Psoas muscle (tissue), 8 donors: Measurements from ENCODE around the gene MACIR. TPM values are rescaled to one million over a fixed set of nuclear protein-coding genes. Genes with fewer than 3 reads are reported as not detected.

ENCODE experiments used
- ATAC-seq, 4 donors: fragments of 200-7000 bp; cut with Tn5 transposase; one replicate each; pipeline ENCODE4 v1.9.1; 2020; ENCODE audit warnings: moderate library complexity in 3 of 4, mild to moderate bottlenecking in 2 of 4
- DNase-seq, 2 donors: peaks; one replicate each; pipeline ENCODE4 v3.0.0-alpha.2; 2020
- H3K27ac ChIP-seq: fragments of 200-600 bp; one replicate; pipeline ENCODE4 v1.8.0; 2022
- H3K27me3 ChIP-seq, 3 donors: fragments of 200-600 bp in 1 of 3; one replicate each; pipeline versions ENCODE4 v1.6.1 to v1.8.0; 2013 to 2022; ENCODE audit warnings: low read length in 2 of 3, mild to moderate bottlenecking in 2 of 3, moderate library complexity in 1 of 3; ENCODE audit not compliant: insufficient read depth in 3 of 3
- H3K36me3 ChIP-seq, 2 donors: fragments of 200-600 bp in 1 of 2; one replicate each; pipeline versions ENCODE4 v1.6.1 to v1.8.0; 2013 to 2022; ENCODE audit warnings: low read depth in 1 of 2, mild to moderate bottlenecking in 1 of 2, moderate library complexity in 1 of 2; ENCODE audit not compliant: insufficient read depth in 1 of 2
- H3K4me1 ChIP-seq: fragments of 200-600 bp; one replicate; pipeline ENCODE4 v1.8.0; 2022
- H3K4me3 ChIP-seq: fragments of 200-600 bp; one replicate; pipeline ENCODE4 v1.8.0; 2022; ENCODE audit warnings: mild to moderate bottlenecking
- H3K9me3 ChIP-seq: fragments of 200-600 bp; one replicate; pipeline ENCODE4 v1.8.0; 2022
- CTCF ChIP-seq: fragments of 200-600 bp; IDR thresholded peaks from one replicate; pipeline ENCODE4 v1.8.0; 2022; ENCODE audit warnings: antibody characterized with exemption
- WGBS, 3 donors: extraction: QIAGEN DNeasy Blood & Tissue Kit; methylation state at CpG; one replicate each; pipeline versions ENCODE4 v1.1.6 to v1.1.7; 2013; 5-methylcytosine and 5-hydroxymethylcytosine counted together
- intact Hi-C, 2 donors: fragments of 100-400 bp; cut with DNase I; formaldehyde crosslinking; loops; one replicate each; pipeline versions ENCODE4 v1.11.0 to v1.14.2; 2022
- polyA plus RNA-seq, 3 donors: library from polyadenylated mRNA; stranded (reverse); fragments of 200-250 nt; gene quantifications; one replicate each; pipeline ENCODE4 v1.2.3, GENCODE V29; 2013
- total RNA-seq, 4 donors: library from RNA; stranded (reverse); fragmentation: NEBNext Ultra II Directional in 2 of 4; extraction: Animal tissue kit (Norgen Biotek cat#: 25700) in 2 of 4; gene quantifications; one replicate each; pipeline versions ENCODE4 v1.2.1 to v1.2.4, GENCODE V29; 2021 to 2023
- donor health status: healthy with polysubstance abuse.
- donor health status: DM: no; HTN: no; CAD: no; lungs with moderate emphysema.
- donor health status: Bipolar disorder and iron deficiency.
- donor health status: healthy.
- donor health status: DM: yes; HTN: yes; CAD: no.
- donor health status: DM: no; HTN: no; CAD: no.
- donor health status: DM: no; HTN: no; CAD: no.
- donor health status: DM: yes; HTN: yes; CAD: no.

Gene MACIR
- total and polyA plus RNA-seq, 7 donors = 4.7 to 25.3 (median 5.7) TPM

- WGBS, 3 donors = 40 to 48% (median 40%) methylated on average over 2 of the region's 2 CpGs
- Histone ChIP-seq H3K4me1 (peaks cover 36% of the 10 kb centered on the region), H3K27me3 (no peaks in the 10 kb centered on the region), H3K27ac (no peak overlapping the region), H3K4me3 (peak overlapping the region; percentile 94), H3K36me3 (peaks cover 0 to 19% of the 10 kb centered on the region in 2 donors), H3K9me3 (no peaks in the 10 kb centered on the region)
- TF ChIP-seq CTCF = no peak
- ATAC-seq (no peak), DNase-seq (no peak)
- intact Hi-C loops = no loop called here
Measured at GRCh38 chr5:103263054-103263453, 4.5 kb downstream of the MACIR start.

GRCh38 chr5:103264508-103264907, 5.9 kb downstream of the MACIR start:
- H3K4me3 ChIP-seq = peak overlapping the region; percentile 3
- H3K27me3 ChIP-seq = no peaks in the 10 kb centered on the region
- DNase-seq = no peak
- TF ChIP-seq CTCF = no peak
- ATAC-seq = no peak
- H3K27ac ChIP-seq = no peak overlapping the region
- peaks cover 0 to 19% of the 10 kb centered on the region in 2 donors for H3K36me3 ChIP-seq
- no peaks in the 10 kb centered on the region for H3K9me3 ChIP-seq
- H3K4me1 ChIP-seq = peaks cover 45% of the 10 kb centered on the region
- intact Hi-C loops = no loop called here

GRCh38 chr5:103270581-103270980, 12.0 kb downstream of the MACIR start:
- ATAC-seq (no peak), DNase-seq (no peak)
- no peak overlapping the region for H3K27ac ChIP-seq
- no peak for TF ChIP-seq CTCF
- no peaks in the 10 kb centered on the region for H3K9me3 ChIP-seq
- peaks cover 0 to 19% of the 10 kb centered on the region in 2 donors for H3K36me3 ChIP-seq
- peaks cover 29% of the 10 kb centered on the region for H3K4me1 ChIP-seq
- intact Hi-C loops = no loop called here
- no peak overlapping the region for H3K4me3 ChIP-seq
- H3K27me3 ChIP-seq = no peaks in the 10 kb centered on the region

GRCh38 chr5:103271570-103272289, 13.2 kb downstream of the MACIR start:
- Histone ChIP-seq H3K36me3 (peaks cover 4 to 24% of the 10 kb centered on the region in 2 donors), H3K4me3 (no peak overlapping the region), H3K9me3 (no peaks in the 10 kb centered on the region), H3K27me3 (no peaks in the 10 kb centered on the region), H3K27ac (no peak overlapping the region), H3K4me1 (peaks cover 29% of the 10 kb centered on the region)
- TF ChIP-seq CTCF = no peak
- ATAC-seq (peak in 1 of 4 donors; percentile 42), DNase-seq (no peak)
- intact Hi-C loops = no loop called here
- 44 to 55% (median 55%) methylated on average over 2 of the region's 2 CpGs for WGBS, 3 donors

- Histone ChIP-seq H3K27ac (no peak overlapping the region), H3K36me3 (peaks cover 4 to 24% of the 10 kb centered on the region in 2 donors), H3K27me3 (no peaks in the 10 kb centered on the region), H3K9me3 (no peaks in the 10 kb centered on the region), H3K4me1 (peaks cover 29% of the 10 kb centered on the region), H3K4me3 (no peak overlapping the region)
- DNase-seq (no peak), ATAC-seq (no peak)
- 81 to 86% (median 83%) methylated on average over 2 of the region's 2 CpGs for WGBS, 3 donors
- intact Hi-C loops = no loop called here
- no peak for TF ChIP-seq CTCF
Measured at GRCh38 chr5:103272377-103272776, 13.8 kb downstream of the MACIR start.
